ENCODE data around the gene NR1D2. TPM values are rescaled to one million over a fixed set of nuclear protein-coding genes. Genes with fewer than 3 reads are reported as not detected.

NR1D2 gene
- total RNA-seq, 1 experiment from 2014 or later, result 66.0 TPM

DNA sequence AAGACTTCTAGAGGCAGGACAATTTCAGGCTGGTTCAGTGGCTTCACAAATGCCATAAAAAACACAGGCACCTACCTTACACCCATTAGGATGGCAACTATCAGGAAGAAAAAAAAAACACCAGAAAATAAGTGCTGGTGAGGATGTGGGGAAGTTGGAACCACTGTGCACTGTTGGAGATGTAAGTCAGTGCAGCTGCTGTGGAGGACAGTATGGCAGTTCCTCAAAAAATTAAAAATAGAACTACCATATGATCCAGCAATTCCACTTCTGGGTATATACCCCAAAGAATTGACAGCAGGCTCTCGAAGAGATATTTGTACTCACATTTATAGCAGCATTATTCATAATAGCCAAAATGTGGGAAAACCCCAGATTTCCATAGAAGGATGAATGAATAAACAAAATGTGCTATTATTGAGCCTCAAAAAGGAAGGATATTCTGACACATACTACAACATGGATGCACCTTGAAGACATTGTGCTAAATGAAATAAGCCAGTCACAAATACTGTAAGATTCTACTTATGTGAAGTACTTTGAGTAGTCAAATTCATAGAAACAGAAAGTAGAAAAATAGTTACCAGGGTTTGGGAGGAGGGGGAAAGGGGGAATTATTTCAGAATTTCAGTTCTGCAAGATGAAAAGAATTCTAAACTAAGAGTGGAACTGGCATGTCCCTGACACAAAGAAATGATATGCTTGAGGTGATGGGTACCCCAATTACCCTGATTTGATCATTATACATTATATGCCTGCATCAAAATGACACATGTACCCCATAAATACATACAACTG, 40.9 kb downstream of the NR1D2 start:
- Histone ChIP-seq H3F3A (ENCODE audit: insufficient read depth, low read depth) (peaks cover 5% of the 10 kb centered on the region; the same call in 1 of the 2 replicates), H3K27me3 (ENCODE audit: insufficient read depth, low read depth) (no peaks in the 10 kb centered on the region), H3K4me1 (replicated peaks; ENCODE audit: insufficient read depth) (no peaks in the 10 kb centered on the region), H3K4me3 (no peak overlapping the region), H3K9me3 (ENCODE audit: insufficient read depth, low read depth) (no peaks in the 10 kb centered on the region), H3K27ac (no peak overlapping the region), H2AFZ (no peak overlapping the region), H3K36me3 (ENCODE audit: low read depth) (no peaks in the 10 kb centered on the region), H4K20me1 (ENCODE audit: insufficient read depth) (no peaks in the 10 kb centered on the region), H3K9me2 (ENCODE audit: insufficient read depth) (no peaks in the 10 kb centered on the region), H3K4me2 (no peak overlapping the region), H3K79me2 (ENCODE audit: low read depth) (no peaks in the 10 kb centered on the region)
- no peak for TF ChIP-seq EZH2 (IDR thresholded peaks at IDR 0.05; ENCODE audit: low read depth)
- TF ChIP-seq, protein P1, sequence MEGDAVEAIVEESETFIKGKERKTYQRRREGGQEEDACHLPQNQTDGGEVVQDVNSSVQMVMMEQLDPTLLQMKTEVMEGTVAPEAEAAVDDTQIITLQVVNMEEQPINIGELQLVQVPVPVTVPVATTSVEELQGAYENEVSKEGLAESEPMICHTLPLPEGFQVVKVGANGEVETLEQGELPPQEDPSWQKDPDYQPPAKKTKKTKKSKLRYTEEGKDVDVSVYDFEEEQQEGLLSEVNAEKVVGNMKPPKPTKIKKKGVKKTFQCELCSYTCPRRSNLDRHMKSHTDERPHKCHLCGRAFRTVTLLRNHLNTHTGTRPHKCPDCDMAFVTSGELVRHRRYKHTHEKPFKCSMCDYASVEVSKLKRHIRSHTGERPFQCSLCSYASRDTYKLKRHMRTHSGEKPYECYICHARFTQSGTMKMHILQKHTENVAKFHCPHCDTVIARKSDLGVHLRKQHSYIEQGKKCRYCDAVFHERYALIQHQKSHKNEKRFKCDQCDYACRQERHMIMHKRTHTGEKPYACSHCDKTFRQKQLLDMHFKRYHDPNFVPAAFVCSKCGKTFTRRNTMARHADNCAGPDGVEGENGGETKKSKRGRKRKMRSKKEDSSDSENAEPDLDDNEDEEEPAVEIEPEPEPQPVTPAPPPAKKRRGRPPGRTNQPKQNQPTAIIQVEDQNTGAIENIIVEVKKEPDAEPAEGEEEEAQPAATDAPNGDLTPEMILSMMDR (conservative IDR thresholded peaks at IDR 0.05), result no peak
- no TSS peak for BruUV-seq (replicated peaks)
- intact Hi-C loops (cut with micrococcal nuclease; ENCODE audit: unreplicated experiment), result no loop called here
- CTCF ChIA-PET, result no interaction called here
- POLR2A ChIA-PET (ENCODE audit: unreplicated experiment), result interaction anchor here (0.6 kb wide), 1 partner anchor 11 kb away, joined by 4 read pairs; no protein-coding TSS in a partner anchor
- DNase-seq, result no peak

DNA sequence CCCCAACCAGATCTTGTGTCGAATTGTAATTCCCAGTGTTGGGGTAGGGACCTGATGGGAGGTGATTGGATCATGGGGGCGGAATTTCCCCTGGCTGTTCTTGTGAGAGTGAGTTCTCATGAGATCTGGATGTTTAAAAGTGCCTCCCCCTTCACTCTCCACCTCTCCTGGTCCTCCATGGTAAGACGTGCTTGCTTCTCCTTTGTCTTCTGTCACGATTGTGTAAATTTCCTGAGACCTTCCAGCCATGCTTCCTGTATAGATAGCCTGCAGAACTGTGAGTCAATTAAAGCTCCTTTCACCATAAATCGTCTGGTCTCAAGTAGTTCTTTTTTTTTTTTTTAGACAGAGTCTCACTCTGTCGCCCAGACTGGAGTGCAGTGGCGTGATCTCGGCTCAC, 42.3 kb downstream of the NR1D2 start:
- Histone ChIP-seq H2AFZ (no peak overlapping the region), H3K4me2 (no peak overlapping the region), H3K9me2 (ENCODE audit: insufficient read depth) (no peaks in the 10 kb centered on the region), H3F3A (ENCODE audit: insufficient read depth, low read depth) (peaks cover 2% of the 10 kb centered on the region; the same call in 1 of the 2 replicates), H3K4me3 (no peak overlapping the region), H3K36me3 (ENCODE audit: low read depth) (no peaks in the 10 kb centered on the region), H3K79me2 (ENCODE audit: low read depth) (no peaks in the 10 kb centered on the region), H3K4me1 (replicated peaks; ENCODE audit: insufficient read depth) (peaks cover under 1% of the 10 kb centered on the region; the same call in 1 of the 2 replicates), H3K9me3 (ENCODE audit: insufficient read depth, low read depth) (no peaks in the 10 kb centered on the region), H3K27ac (no peak overlapping the region), H4K20me1 (ENCODE audit: insufficient read depth) (no peaks in the 10 kb centered on the region), H3K27me3 (ENCODE audit: insufficient read depth, low read depth) (no peaks in the 10 kb centered on the region)
- no peak for DNase-seq
- ChIA-PET CTCF (no interaction called here), POLR2A (ENCODE audit: unreplicated experiment) (interaction anchor here (0.7 kb wide), 1 partner anchor 479 kb away, joined by 3 read pairs; no protein-coding TSS in a partner anchor)
- TF ChIP-seq, protein P1 (conservative IDR thresholded peaks at IDR 0.05), result no peak
- no peak for TF ChIP-seq EZH2 (IDR thresholded peaks at IDR 0.05; ENCODE audit: low read depth)
- intact Hi-C loops (cut with micrococcal nuclease; ENCODE audit: unreplicated experiment), result no loop called here
- BruUV-seq (replicated peaks), result no TSS peak

DNA sequence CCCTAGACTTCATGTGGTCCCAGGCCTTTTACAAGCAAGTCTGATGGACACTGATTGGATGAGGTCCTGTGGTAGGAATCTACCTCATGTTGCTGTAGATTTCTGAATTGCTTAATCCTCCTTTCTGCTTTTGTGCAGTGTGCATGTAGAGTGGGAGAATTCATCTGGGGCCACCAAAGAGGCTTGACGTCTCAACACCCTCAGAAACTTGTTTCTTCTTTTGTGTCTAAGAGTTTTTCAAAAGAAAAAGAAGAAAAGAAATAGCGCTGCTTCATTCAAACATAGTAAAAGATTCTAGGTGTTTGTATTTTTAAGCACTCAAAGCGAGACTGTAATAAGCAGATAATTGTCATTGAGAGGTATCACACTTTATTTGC, 46.2 kb downstream of the NR1D2 start:
- POLR2A ChIA-PET (ENCODE audit: unreplicated experiment), result interaction anchor here (0.6 kb wide), 1 partner anchor 976 kb away, joined by 5 read pairs; no protein-coding TSS in a partner anchor
- no peaks in the 10 kb centered on the region for H4K20me1 ChIP-seq (ENCODE audit: insufficient read depth)
- H3K4me3 ChIP-seq, result no peak overlapping the region
- H3K4me1 ChIP-seq (replicated peaks; ENCODE audit: insufficient read depth), result peaks cover 5% of the 10 kb centered on the region; the same call in 1 of the 2 replicates
- H3K9me3 ChIP-seq (ENCODE audit: insufficient read depth, low read depth), result no peaks in the 10 kb centered on the region
- TF ChIP-seq, protein P1 (conservative IDR thresholded peaks at IDR 0.05), result no peak
- no peak for TF ChIP-seq EZH2 (IDR thresholded peaks at IDR 0.05; ENCODE audit: low read depth)
- CTCF ChIA-PET, result no interaction called here
- DNase-seq, result no peak
- no peaks in the 10 kb centered on the region for H3K36me3 ChIP-seq (ENCODE audit: low read depth)
- no peaks in the 10 kb centered on the region for H3K79me2 ChIP-seq (ENCODE audit: low read depth)
- no peaks in the 10 kb centered on the region for H3K9me2 ChIP-seq (ENCODE audit: insufficient read depth)
- no TSS peak for BruUV-seq (replicated peaks)
- no peak overlapping the region for H3K4me2 ChIP-seq
- H3F3A ChIP-seq (ENCODE audit: insufficient read depth, low read depth), result no peaks in the 10 kb centered on the region
- no peak overlapping the region for H3K27ac ChIP-seq
- H3K27me3 ChIP-seq (ENCODE audit: insufficient read depth, low read depth), result no peaks in the 10 kb centered on the region
- H2AFZ ChIP-seq, result no peak overlapping the region
- intact Hi-C loops (cut with micrococcal nuclease; ENCODE audit: unreplicated experiment), result loop anchor here (10.0 kb wide), 1 partner anchor 1604 kb away; no protein-coding TSS in a partner anchor
